ENCODE measurements around the gene ADAMTS13.

ADAMTS13 gene

GRCh38 chr9:133483611-133484010 is 61.4 kb downstream of the ADAMTS13 start:
- no peak for TF ChIP-seq ZNF274 (IDR thresholded peaks at IDR 0.05; ENCODE audit: low read depth, low read length)
- no peak overlapping the region for H3K4me3 ChIP-seq (ENCODE audit: low read length)

- no peak for TF ChIP-seq ZNF274 (IDR thresholded peaks at IDR 0.05; ENCODE audit: low read depth, low read length)
- H3K4me3 ChIP-seq (ENCODE audit: low read length) = no peak overlapping the region
Measured at GRCh38 chr9:133484671-133485437, 62.7 kb downstream of the ADAMTS13 start.

- no peak overlapping the region; the same call in 1 of the 2 replicates for H3K4me3 ChIP-seq (ENCODE audit: low read length)
- TF ChIP-seq ZNF274 (IDR thresholded peaks at IDR 0.05; ENCODE audit: low read depth, low read length) = no peak
Measured at GRCh38 chr9:133485531-133486260, 63.5 kb downstream of the ADAMTS13 start.

GRCh38 chr9:133487331-133487725 is 65.2 kb downstream of the ADAMTS13 start:
- TF ChIP-seq ZNF274 (IDR thresholded peaks at IDR 0.05; ENCODE audit: low read depth, low read length) = no peak

GRCh38 chr9:133488686-133489252 is 66.6 kb downstream of the ADAMTS13 start:
- H3K4me3 ChIP-seq (ENCODE audit: low read length) = no peak overlapping the region

More at GRCh38 chr9:133487331-133487725, 65.2 kb downstream of the ADAMTS13 start:
- H3K4me3 ChIP-seq (ENCODE audit: low read length) = no peak overlapping the region

GRCh38 chr9:133489253-133490190 is 67.4 kb downstream of the ADAMTS13 start:
- TF ChIP-seq ZNF274 (IDR thresholded peaks at IDR 0.05; ENCODE audit: low read depth, low read length) = no peak
- H3K4me3 ChIP-seq (ENCODE audit: low read length) = no peak overlapping the region

More at GRCh38 chr9:133488686-133489252, 66.6 kb downstream of the ADAMTS13 start:
- no peak for TF ChIP-seq ZNF274 (IDR thresholded peaks at IDR 0.05; ENCODE audit: low read depth, low read length)

GRCh38 chr9:133490201-133490681 is 68.1 kb downstream of the ADAMTS13 start:
- no peak overlapping the region for H3K4me3 ChIP-seq (ENCODE audit: low read length)
- TF ChIP-seq ZNF274 (IDR thresholded peaks at IDR 0.05; ENCODE audit: low read depth, low read length) = no peak

GRCh38 chr9:133490865-133491655 is 68.9 kb downstream of the ADAMTS13 start:
- no peak overlapping the region for H3K4me3 ChIP-seq (ENCODE audit: low read length)
- no peak for TF ChIP-seq ZNF274 (IDR thresholded peaks at IDR 0.05; ENCODE audit: low read depth, low read length)

GRCh38 chr9:133491656-133491925 is 69.4 kb downstream of the ADAMTS13 start:
- TF ChIP-seq ZNF274 (IDR thresholded peaks at IDR 0.05; ENCODE audit: low read depth, low read length) = no peak

GRCh38 chr9:133492061-133493021 is 70.2 kb downstream of the ADAMTS13 start:
- no peak for TF ChIP-seq ZNF274 (IDR thresholded peaks at IDR 0.05; ENCODE audit: low read depth, low read length)
- H3K4me3 ChIP-seq (ENCODE audit: low read length) = no peak overlapping the region

More at GRCh38 chr9:133491656-133491925, 69.4 kb downstream of the ADAMTS13 start:
- H3K4me3 ChIP-seq (ENCODE audit: low read length) = no peak overlapping the region

GRCh38 chr9:133493428-133493827 is 71.3 kb downstream of the ADAMTS13 start:
- no peak for TF ChIP-seq ZNF274 (IDR thresholded peaks at IDR 0.05; ENCODE audit: low read depth, low read length)
- no peak overlapping the region for H3K4me3 ChIP-seq (ENCODE audit: low read length)

Data from GM08714 (cell line).